Measurements from ENCODE around the gene SMARCB1. TPM values are rescaled to one million over a fixed set of nuclear protein-coding genes. Genes with fewer than 3 reads are reported as not detected.

Gene SMARCB1
- 10 to 100 TPM; 25.0 to 85.7 (median 45.5) TPM for total RNA-seq
- 10 to 100 TPM; 39.0 to 70.8 (median 43.9) TPM for polyA plus RNA-seq

- DNase-seq, result peak; percentile 96
- peak in 1 of 2 donors; percentile 55 for TF ChIP-seq POLR2A (IDR thresholded peaks at IDR 0.05)
- no peak for TF ChIP-seq CTCF (IDR thresholded peaks at IDR 0.05)
- peak; percentile 46 to 81 (median 66) for TF ChIP-seq POLR2AphosphoS5 (IDR thresholded peaks at IDR 0.05)
- no peak for TF ChIP-seq EP300 (IDR thresholded peaks at IDR 0.05)
- peak within 1 kb of the TSS; percentile 88 to 99 (median 97) for H3K4me3 ChIP-seq
- H3K27me3 ChIP-seq, result no peaks in the 10 kb centered on the region
- H3K4me1 ChIP-seq, result peaks cover 0 to 54% (median 47%) of the 10 kb centered on the region in 4 donors
- 0% methylated on average over 97 of the region's 97 CpGs for WGBS, 2 donors
- H3K9me3 ChIP-seq, result no peaks in the 10 kb centered on the region
- peaks cover 0 to 2% (median under 1%) of the 10 kb centered on the region in 4 donors for H3K36me3 ChIP-seq
- intact Hi-C loops (cut with DNase I), result loop anchor here (2.0 kb wide), 1 partner anchor 18 kb away; no protein-coding TSS in a partner anchor
- H3K27ac ChIP-seq, result peak within 1 kb of the TSS; percentile 99 to 100 (median 100)
These were observed at the start of gene SMARCB1 for GRCh38 chr22:23786752-23787599. Gene SMARCB1 (plus strand): TSS chr22:23786966. CDS start chr22:23787170, 204 bp downstream.

GRCh38 chr22:23737696-23738095, 49.1 kb upstream of the SMARCB1 start:
- H3K4me3 ChIP-seq, result no peak overlapping the region
- no peaks in the 10 kb centered on the region for H3K9me3 ChIP-seq
- peaks cover 0 to 14% (median 0%) of the 10 kb centered on the region in 4 donors for H3K36me3 ChIP-seq
- H3K27me3 ChIP-seq, result no peaks in the 10 kb centered on the region
- no peak overlapping the region for H3K27ac ChIP-seq
- no peak for TF ChIP-seq CTCF (IDR thresholded peaks at IDR 0.05)
- TF ChIP-seq POLR2AphosphoS5 (IDR thresholded peaks at IDR 0.05), result no peak
- TF ChIP-seq EP300 (IDR thresholded peaks at IDR 0.05), result no peak
- no peak for TF ChIP-seq POLR2A (IDR thresholded peaks at IDR 0.05)
- intact Hi-C loops (cut with DNase I), result no loop called here
- no peak for DNase-seq
- H3K4me1 ChIP-seq, result no peaks in the 10 kb centered on the region

GRCh38 chr22:23742505-23743264, 44.1 kb upstream of the SMARCB1 start:
- H3K27ac ChIP-seq, result peak overlapping the region in 3 of 4 donors; percentile 1 to 26 (median 14)
- no peak for DNase-seq
- H3K9me3 ChIP-seq, result no peaks in the 10 kb centered on the region
- peaks cover 16 to 40% (median 18%) of the 10 kb centered on the region in 4 donors for H3K36me3 ChIP-seq
- no peaks in the 10 kb centered on the region for H3K27me3 ChIP-seq
- TF ChIP-seq CTCF (IDR thresholded peaks at IDR 0.05), result no peak
- no peak for TF ChIP-seq POLR2A (IDR thresholded peaks at IDR 0.05)
- no peak overlapping the region for H3K4me3 ChIP-seq
- intact Hi-C loops (cut with DNase I), result no loop called here
- 81 to 82% methylated on average over 7 of the region's 7 CpGs for WGBS, 2 donors
- H3K4me1 ChIP-seq, result no peaks in the 10 kb centered on the region

- Histone ChIP-seq H3K4me1 (no peaks in the 10 kb centered on the region), H3K4me3 (no peak overlapping the region), H3K36me3 (peaks cover 16 to 40% (median 18%) of the 10 kb centered on the region in 4 donors), H3K27me3 (no peaks in the 10 kb centered on the region), H3K9me3 (no peaks in the 10 kb centered on the region), H3K27ac (peak overlapping the region in 1 of 4 donors; percentile 14)
- TF ChIP-seq POLR2AphosphoS5 (IDR thresholded peaks at IDR 0.05), result no peak
- WGBS, 2 donors, result 74 to 90% methylated on average over 2 of the region's 2 CpGs
- no peak for DNase-seq
- intact Hi-C loops (cut with DNase I), result no loop called here
These were observed 43.5 kb upstream of the SMARCB1 start for GRCh38 chr22:23743303-23743705.

- H3K27ac ChIP-seq, result no peak overlapping the region
- 97 to 98% methylated on average over 13 of the region's 13 CpGs for WGBS, 2 donors
- DNase-seq, result no peak
These were observed 42.8 kb upstream of the SMARCB1 start for GRCh38 chr22:23744001-23744400.

More at GRCh38 chr22:23744001-23744400, 42.8 kb upstream of the SMARCB1 start:
- intact Hi-C loops (cut with DNase I), result no loop called here
- Histone ChIP-seq H3K27me3 (no peaks in the 10 kb centered on the region), H3K36me3 (peaks cover 16 to 40% (median 18%) of the 10 kb centered on the region in 4 donors), H3K4me1 (no peaks in the 10 kb centered on the region), H3K4me3 (no peak overlapping the region), H3K9me3 (no peaks in the 10 kb centered on the region)
- TF ChIP-seq POLR2AphosphoS5 (IDR thresholded peaks at IDR 0.05), result no peak
- TF ChIP-seq POLR2A (IDR thresholded peaks at IDR 0.05), result no peak
- TF ChIP-seq CTCF (IDR thresholded peaks at IDR 0.05), result no peak
- no peak for TF ChIP-seq EP300 (IDR thresholded peaks at IDR 0.05)

Measured in sigmoid colon (tissue), 7 donors.